EL (cell line): ENCODE measurements around the gene HOATZ.

Experiments
- DNase-seq: peaks from one replicate; pipeline ENCODE4 v3.0.0-alpha.2; 2016

The HOATZ gene

DNA sequence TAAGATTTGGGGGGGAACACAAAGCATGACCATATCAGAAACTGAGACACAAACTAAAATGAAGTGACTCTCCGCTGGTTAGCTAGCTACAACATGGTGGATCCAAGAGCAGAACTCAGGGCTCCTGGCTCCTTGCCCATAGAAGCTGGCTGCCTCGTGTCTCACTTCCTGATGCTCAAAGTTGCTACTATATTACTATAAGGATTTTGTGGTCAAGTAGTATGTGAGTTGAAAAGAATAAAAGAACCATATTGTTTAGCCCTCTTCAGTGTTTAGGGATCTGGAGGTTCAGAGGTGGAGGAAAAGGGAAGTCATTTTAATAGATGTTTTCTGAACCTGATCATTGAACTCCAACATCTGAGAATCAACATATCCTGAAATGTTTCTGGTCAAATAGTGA lies 70.8 kb downstream of the HOATZ start:
- DNase-seq = peak; percentile 76

DNA sequence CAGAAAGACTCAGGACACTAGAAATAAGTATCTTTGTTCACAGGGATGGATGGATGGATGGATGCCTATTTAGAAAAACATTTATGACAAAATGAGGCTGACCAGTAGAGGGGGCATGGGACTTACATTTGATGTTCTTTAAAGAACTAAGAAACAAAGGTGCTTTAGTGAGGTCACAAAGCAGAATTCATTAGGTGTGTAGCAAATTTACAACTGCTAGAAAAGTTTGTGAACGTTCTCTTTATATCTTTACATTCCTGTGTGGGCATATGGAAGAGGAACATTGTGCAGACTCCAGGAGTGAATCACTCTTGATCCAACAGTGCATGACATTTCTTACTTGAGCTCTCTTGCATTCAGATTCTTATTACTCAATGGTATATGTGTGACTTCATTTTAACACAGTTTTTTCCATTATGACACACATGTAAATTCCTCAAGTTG lies 71.8 kb downstream of the HOATZ start:
- DNase-seq = peak; percentile 53
